GM19238 (cell line): ENCODE data around the gene SUCLG2.

Source experiments
- DNase-seq: peaks from one replicate; pipeline ENCODE4 v3.0.0; 2011; ENCODE audit warnings: low spot score; ENCODE audit not compliant: insufficient read length

SUCLG2 gene

DNA sequence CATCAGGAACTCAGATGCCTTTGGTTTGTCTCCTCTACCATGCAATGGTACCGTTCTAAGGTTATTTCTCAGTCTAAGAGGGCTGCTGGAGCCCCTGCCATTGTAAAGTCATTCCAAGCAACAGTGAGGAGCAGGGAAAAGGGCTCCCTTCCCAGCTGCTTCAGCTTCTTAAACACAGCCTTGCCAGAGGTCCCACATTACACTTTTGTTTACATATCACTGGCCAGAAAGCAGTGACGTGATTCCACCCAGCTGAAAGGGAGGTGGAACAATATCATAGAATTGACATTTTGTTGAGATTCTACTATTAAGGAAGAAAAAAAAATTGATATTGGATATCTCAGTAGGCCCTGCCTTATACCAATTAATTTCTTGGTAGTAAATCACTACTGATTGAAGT, 194.6 kb downstream of the SUCLG2 start:
- DNase-seq = no peak

DNA sequence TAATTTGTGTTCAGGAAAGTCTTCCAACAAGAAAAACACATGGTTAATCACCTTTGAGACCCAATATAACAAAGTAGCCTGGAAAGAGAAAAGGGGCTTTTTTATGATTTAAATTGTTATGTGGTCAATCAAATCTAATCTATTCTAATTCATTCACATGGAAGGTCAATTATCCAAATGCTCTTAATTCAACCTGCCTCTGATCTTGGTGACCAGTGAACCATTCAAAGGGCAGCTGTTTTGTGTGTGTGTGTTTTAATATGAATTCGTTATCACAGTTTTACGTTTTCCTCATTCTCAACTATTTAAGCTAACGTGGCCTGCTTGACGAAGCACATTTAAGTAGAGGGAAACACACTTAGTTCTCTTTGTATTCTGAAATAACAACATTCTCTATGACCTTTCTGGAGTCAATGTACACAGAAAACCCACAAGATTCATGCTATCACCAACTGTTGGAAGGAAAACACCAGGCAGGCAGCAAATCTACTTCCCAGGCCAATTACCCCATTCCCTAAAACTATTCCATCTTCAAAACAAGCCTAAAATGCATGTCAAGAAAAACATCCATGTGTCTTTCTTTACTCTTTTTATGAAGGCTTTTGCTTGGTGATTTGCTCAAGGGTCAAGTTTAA, 195.4 kb downstream of the SUCLG2 start:
- DNase-seq = no peak

DNA sequence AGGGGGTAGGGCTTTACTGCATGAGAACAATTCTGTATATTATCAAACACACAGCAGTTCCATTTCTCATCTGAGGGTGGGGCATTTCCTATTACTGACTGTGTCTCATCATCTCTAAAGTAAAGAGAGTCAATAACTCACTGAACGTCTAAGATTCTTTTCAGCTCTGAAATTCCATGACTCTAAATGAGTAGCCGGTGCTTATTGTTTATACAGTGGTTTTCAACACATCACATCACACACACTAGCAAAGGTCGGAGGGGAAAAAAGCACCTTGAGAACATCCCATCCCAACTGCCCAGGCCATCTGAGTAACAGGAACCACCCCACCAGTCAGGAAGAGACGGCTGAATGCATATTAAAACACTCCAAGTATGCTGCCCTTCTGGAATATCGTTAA, 196.0 kb downstream of the SUCLG2 start:
- DNase-seq = no peak

DNA sequence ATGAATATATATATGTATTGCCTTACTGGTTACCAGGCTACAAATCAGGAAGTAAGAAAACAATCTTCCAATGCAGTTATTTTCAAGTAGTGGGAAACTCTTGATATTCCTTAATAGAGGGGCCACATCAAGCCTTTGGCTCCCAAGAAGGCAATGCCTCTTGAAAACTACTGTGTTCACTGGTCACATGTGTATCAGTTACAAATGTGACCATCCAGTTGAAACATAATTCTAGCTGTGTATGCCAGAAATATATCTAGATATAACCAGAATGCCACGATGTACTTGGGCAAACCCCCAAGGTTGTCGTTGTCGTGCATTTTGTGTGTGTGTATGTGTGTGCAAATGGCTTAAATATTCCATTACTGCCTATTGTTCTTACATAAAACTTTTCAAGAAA, 200.8 kb downstream of the SUCLG2 start:
- no peak for DNase-seq

DNA sequence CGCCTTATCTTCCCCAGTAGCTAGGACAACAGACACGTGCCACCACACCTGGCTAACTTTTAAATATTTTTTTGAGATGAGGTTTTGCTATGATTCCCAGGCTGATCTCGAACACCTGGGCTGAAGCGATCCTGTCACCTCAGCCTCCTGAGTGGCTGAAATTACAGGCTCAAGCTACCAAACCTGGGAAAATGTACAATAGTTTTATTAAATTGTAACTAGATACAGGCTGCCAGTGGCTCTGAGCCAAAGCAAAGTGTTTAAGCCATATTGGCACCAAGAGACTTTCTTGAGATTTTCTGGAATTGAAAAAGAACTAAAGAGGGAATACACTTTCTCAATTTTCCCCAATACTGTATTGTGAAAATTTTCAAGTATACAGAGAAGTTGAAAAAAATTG, 204.3 kb downstream of the SUCLG2 start:
- no peak for DNase-seq

DNA sequence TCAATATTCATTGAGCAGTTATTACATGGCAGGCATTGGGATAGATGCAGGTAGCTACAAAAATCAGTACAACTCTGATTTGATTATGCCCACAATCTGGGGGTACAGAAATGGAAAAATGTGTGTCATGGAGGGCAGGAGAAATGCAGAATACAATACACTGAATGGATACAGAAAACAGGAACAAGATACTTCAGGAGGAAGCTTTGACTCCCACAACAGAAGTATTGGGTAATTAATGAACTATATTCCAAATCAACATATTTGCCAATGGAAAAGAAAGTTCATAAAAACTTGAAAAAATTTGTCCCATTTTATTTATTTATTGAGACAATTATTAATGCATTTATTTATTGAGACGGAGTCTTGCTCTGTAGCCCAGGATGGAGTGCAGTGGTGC, 207.0 kb downstream of the SUCLG2 start:
- no peak for DNase-seq

DNA sequence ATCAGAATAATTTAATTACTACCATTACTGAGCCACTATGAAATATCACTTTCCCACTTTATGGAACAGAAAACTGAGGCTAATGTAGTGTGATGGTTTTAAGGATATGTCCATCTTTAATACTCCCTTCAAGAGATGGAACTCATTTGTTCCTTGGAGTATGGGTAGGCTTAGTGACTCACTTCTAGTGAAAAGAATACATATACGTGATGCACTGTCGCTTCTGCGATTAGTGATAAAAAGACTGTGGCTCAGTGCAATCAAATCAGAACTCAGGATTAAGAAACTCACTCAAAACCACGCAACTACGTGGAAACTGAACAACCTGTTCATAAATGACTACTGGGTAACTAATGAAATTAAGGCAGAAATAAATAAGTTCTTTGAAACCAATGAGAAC, 216.6 kb downstream of the SUCLG2 start:
- no peak for DNase-seq

DNA sequence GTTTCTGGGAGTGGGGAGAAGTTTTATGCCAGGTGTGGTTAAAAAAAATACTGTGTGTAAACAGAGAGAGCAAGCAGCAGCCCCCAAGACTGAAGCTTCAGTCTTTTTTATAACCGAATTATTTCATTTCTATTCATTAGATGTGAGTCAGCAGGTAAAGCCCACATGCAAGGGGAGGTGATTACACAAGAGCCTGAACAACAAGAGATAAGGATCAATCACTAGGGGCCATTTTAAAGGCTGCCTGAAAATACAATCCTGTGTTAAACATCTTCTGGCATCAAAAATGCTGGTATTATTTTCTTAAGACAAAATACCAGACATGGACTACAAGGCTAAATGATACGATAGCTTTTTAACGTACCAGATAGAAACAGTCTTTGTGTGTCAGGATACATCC, 217.3 kb downstream of the SUCLG2 start:
- no peak for DNase-seq

DNA sequence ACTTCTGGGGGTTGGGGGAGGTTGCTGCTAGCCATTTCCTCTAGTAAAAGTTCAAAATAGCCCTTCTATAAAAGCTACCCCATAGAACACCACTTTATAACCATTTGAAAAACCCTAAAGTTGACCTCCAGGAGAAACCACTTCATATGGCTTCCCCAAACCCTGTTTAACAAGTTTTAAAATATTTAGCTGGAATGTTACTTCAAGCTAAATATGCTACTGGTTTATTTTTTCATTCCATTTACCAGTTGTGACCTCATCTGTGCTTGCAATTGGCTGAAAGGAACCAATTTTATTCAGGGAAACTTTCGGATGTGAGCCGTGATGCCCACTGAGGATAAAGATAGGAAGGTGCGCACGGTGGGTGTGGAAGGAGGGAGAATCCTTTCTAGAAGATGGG, 221.3 kb downstream of the SUCLG2 start:
- no peak for DNase-seq

DNA sequence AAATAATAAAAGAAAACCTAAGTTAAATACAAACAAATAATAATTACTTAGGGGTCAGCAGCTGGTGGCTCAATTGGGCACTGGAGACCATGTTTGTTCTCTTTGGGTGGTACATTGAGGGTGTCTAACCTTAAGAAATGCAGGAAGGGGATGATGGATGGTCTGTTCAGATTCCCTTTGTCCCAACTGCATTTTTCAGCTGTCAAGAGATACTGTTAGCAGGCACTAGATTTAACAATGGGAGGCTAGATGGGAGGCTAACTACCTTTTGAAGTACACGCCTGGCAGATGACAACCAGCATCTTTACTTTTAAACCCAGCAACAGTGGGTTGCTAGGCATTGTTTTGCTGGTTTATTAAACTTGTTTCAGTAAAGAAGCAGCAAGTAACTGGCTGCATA, 222.5 kb downstream of the SUCLG2 start:
- DNase-seq = no peak

DNA sequence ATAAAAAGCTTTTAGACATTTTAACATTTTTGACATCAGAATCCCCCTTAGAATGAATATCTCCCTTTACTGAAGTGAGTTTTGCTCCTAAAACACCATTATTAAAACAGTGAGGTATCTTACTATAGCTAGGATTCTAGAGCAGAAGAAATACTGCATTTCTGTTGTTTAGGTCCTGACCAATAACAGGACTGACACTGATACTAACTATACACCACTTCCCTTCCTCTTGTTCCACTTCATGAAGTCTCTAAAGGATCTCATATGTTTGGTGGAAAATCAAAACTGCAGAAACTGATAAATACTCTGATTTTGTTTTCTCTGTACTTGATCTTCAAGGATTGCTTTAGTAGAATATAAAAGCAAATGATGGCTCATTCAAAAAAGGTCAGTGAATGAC, 230.7 kb downstream of the SUCLG2 start:
- no peak for DNase-seq

DNA sequence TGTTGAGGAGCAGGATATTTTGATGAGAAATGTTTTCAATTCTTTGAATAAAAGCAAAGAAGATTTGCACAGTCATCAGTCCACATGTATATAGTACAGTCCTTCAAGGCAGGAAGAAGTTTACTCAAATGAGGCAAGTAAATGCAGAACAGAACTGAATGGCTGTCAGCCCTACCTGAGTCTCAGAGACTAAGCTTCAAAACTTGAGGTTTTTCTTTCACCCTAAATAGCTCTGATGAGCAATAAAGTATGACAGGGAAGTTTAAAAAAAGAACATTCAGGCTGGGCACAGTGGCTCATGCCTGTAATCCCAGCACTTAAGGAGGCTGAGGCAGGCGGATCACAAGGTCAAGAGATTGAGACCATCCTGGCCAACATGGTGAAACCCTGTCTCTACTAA, 232.5 kb downstream of the SUCLG2 start:
- no peak for DNase-seq

DNA sequence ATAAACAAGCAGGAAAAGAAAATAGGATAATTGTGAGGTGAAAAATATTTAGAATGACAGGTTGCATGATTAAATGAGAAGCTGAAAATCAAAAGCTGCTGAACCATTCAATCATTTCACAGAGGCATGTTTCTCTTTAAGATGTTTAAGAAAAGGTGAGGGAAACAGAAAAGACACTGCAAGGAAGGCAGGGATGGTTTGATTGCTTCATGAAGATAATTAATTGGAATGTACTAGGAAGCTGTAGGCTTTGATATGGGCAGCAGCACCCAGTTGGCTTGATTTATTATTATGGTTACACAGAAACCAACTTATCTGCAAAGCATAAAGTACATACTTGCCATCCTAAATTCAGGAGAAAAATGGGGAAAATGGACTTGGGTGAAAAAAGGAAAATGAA, 234.6 kb downstream of the SUCLG2 start:
- DNase-seq = no peak

DNA sequence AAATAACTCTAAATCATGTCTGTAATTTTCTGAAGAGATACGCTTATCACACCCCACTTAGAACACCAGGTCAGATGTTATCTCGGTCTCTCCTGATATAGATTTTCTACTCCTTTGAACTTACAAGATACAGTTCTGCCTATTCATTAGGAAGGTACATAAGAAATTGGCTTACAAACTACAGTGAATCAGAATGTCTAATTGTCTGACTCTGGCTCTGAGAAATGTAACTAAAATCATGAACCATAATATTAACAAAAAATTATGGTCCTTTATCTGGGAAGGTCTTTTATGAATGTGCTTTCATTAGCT, 235.2 kb downstream of the SUCLG2 start:
- DNase-seq = no peak

DNA sequence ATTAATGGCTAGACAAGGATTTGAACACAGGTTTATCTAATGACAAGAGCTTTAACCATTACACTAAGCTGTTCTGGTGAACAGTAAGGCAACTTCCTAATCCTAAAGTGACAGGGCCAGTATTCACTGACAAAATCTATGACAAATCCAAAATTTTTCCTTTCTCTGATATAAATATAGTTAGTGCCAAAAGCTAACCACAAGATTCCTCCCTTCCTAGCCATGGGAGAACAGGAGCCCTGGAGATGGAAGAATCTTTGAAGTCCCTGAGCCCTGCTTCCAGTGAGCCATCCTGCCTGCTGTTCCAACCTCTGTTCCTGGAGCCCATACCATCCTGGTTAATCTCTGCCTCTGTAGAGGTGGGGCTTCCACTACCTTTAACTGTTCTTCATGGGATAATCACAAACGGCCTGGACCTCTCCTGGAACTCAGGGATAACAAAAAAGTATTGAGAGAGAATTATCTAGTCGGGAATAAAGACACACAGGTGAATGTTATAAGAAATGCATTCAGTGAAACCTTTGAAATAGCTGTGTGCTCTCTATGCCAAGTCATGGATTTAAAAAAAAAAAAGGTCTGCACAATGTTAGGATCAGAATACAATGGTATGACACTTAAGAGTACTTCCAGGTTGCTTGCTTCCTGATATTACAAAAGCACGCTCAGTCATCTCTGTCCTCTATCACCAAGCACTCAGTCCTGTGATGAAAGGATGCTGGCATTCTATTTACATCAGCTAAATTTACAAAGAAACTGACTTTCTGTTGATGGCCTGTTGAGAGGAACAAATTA, 235.8 kb downstream of the SUCLG2 start:
- no peak for DNase-seq

DNA sequence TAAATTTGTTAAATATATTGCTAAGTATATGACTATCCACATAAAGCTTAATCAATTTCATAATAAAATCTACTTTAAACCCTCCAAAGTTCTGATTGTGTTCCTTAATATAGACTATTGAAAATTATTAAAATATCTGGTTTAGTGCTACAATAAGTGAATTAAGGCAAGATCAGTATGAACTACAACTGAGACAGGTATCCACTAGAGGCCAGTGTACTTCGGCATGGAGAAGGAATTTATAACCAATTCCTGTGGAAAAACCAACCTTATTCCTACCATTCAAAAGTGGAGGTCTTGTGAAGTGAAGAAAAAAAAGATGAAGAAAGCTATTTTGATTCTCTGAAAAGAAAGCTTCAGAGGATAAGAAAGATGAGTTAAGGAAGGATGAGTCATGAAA, 237.7 kb downstream of the SUCLG2 start:
- no peak for DNase-seq

DNA sequence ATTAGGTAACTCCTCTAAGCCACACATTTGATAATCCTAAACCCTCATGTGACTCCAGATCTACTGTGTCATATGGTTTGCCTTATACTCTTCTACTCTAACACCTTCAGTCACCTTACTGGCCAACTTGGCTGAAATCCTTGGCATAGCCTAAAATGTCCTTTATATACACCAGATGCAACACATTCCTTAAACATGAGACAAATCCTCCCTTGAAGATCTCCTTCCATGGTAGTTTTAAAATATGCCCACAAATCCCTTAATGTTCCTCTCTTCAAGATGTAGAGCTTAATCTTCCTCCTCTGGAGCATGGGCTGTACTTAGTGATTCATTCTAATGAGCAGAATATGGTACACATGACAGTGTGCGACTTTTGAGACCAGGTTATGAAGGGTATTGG, 238.9 kb downstream of the SUCLG2 start:
- no peak for DNase-seq

DNA sequence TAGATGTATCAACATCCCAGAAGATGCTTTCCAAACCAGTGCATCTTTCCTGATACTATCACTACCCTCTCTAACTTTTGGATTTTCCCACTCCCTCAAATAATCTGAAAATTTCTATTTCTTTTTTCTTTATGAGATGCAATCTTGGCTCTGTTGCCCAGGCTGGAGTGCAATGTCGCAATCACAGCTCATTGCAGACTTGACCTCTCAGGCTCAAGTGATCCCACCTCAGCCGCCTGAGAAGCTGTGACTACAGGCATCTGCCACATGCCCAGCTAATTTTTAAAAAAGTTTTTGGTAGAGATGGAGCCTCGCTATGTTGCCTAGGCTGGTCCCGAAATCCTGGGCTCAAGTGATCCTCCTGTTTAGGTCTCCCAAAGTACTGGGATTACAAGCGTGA, 239.7 kb downstream of the SUCLG2 start:
- no peak for DNase-seq

DNA sequence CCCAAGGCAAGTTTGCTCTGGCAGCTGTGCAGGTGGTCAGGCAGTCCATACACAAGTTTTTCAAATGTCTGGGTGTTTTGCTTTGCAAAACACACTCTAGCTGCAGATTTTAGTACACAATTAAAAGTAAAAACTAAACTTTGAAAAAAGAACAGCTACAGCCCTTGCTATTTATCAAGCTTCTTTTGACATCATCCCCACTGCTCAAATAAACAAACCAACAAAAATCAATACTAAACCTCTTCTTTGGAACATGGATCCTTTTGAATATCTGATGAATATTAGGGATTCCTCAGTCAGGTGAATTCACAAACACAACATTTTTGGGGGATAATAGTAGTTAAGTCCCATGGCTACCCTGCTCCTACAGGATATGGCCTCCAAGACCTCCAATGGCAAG, 249.2 kb downstream of the SUCLG2 start:
- no peak for DNase-seq

DNA sequence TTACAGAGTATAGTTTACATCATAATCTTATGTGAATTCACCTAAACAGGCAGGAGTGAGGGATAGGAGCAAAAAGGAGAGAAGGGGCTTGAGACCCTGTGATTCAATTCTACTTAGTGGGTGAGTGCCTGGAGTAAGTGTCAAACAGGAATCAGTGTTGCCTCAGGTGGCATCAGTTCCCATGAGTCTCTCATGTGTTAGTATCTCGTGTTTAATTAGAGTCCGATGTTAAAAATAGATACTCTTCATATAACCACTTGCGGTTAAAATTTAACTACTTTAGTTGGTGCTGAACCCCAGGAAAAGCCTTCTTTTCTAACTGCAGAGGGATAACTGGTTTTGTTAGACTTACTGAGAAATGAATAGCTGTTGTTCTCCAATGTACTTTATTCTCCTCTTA, 251.5 kb downstream of the SUCLG2 start:
- DNase-seq = no peak

DNA sequence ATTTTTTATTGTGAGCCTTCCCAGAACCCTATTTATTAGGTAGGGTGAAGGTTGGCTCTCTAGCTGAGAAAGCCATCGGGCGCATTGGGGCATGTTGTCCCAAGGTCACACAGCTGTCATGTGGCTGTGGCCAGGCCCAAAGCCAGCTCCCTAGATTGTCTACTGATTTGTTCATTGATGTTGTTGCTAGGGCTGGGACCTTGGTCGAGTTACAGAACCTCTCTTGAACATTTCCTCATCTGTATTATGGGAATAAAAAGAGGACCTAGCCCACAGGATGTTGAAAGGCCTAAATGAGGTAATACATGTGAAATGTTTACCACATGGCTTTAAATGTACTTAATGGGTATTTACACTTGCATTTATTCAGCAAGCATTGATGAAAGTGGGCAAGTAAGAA, 252.5 kb downstream of the SUCLG2 start:
- no peak for DNase-seq

DNA sequence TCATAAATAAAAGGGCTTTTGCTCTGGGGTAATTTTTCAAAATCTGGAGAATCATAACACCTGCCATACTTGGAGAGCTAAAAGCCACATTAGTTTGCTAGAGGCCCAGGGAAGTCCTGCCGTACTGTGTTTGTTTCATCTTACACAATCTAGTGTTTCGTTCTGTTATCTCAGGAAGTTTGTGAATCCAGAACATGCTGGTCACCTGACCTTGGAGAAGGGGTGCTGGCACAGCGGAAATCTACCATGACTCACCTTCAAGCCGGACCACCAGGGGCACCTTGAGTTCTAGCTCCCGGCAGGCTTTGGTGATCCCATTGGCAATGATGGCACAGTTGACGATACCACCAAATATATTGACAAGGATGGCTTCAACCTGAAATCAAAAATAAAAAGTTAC, 253.9 kb downstream of the SUCLG2 start:
- no peak for DNase-seq

DNA sequence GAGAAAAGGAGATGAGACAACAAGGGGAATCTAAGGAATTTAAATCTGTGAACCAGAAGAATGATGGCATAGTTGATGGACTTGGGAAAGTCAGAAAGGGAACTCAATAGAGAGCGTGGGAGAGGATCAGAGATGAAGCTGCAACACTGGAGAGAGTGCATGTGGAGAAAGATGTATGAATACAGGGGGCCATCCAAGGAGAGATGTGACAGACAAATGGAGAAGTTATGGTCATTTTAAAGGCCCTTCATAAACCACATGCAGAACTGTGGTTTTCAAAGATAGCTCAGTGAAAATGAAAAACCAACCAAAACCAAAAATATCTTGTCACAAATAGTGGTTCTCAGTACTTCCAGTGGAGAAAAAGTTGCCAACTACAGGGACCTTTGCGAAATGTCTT, 265.2 kb downstream of the SUCLG2 start:
- peak; percentile 5 for DNase-seq

DNA sequence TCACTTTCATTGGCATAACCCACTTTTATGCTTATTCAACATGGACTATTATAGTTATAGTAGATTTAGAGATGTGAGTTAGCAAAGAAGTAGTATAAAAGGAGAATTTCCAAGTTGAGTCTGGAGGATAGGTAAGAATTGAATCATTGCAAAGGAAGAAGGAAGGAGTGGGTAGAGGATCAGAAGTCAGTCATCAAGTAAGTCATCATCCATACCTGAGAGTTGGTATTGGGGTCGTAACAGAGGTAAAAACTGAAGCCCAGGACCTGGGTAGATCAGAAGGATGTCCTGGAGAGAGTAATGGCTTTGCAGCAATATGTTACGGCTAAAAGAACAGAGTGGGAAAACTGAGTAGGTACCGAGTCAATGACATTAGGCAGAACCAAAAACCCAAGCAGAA, 265.7 kb downstream of the SUCLG2 start:
- no peak for DNase-seq
